LNCAP (cell line): Measurements from ENCODE around the gene ENO2.

ENCODE experiments used
- CTCF ChIP-seq: fragments of 450-650 bp; IDR thresholded peaks from 2 replicates; pipeline ENCODE4 v1.5.1; 2017; ENCODE audit warnings: mild to moderate bottlenecking

ENO2 gene

GRCh38 chr12:6912164-6912935 lies 2.0 kb upstream of the ENO2 start:
- no peak for TF ChIP-seq CTCF

GRCh38 chr12:6914947-6915788 lies 788 bp downstream of the ENO2 start:
- no peak for TF ChIP-seq CTCF

GRCh38 chr12:6915789-6916285 lies 1.5 kb downstream of the ENO2 start:
- no peak for TF ChIP-seq CTCF

GRCh38 chr12:6916426-6917200 lies 2.2 kb downstream of the ENO2 start:
- TF ChIP-seq CTCF = no peak

- TF ChIP-seq CTCF = no peak
These were observed 3.3 kb downstream of the ENO2 start for GRCh38 chr12:6917491-6918231.

- no peak for TF ChIP-seq CTCF
These were observed 5.2 kb downstream of the ENO2 start for GRCh38 chr12:6919588-6919987.

- TF ChIP-seq CTCF = no peak
These were observed 7.2 kb downstream of the ENO2 start for GRCh38 chr12:6921539-6921938.
